Activated CD8-positive, alpha-beta memory T cell treated with anti-CD3 and anti-CD28 coated beads for 36 hours (primary cell): ENCODE measurements around the gene HIRA. TPM values are rescaled to one million over a fixed set of nuclear protein-coding genes. Genes with fewer than 3 reads are reported as not detected.

Experiments
- total RNA-seq, 2 experiments: library from RNA; stranded (reverse); gene quantifications; one replicate each; pipeline ENCODE4 v1.2.3, GENCODE V29; 2021

The HIRA gene
- total RNA-seq, 2 experiments from 2014 or later: 45.2 to 49.6 TPM

Other genes with a start within 250 kb of the HIRA start
- under 1 TPM; 0.42 to 0.61 TPM for gene CLTCL1, start 140.0 kb downstream of the HIRA start, total RNA-seq
- gene MRPL40, start 812 bp upstream of the HIRA start, total RNA-seq: 10 to 100 TPM; 46.1 to 47.5 TPM
- gene C22orf39, start 16.0 kb upstream of the HIRA start, total RNA-seq: 10 to 100 TPM; 23.7 to 24.7 TPM
- gene UFD1, start 47.5 kb upstream of the HIRA start, total RNA-seq: 10 to 100 TPM; 88.1 to 90.1 TPM
- gene CDC45, start 48.2 kb upstream of the HIRA start, total RNA-seq: 100 to 1,000 TPM; 114 to 115 TPM
- not detected for gene CLDN5, start 92.7 kb upstream of the HIRA start, total RNA-seq